Measurements from ENCODE around the gene UBR3.
"Not testable (repeated sequence)": the region's sequence is repeated elsewhere in the genome, so short reads cannot be mapped to it uniquely, and the experiment has no call there.

The UBR3 gene

DNA sequence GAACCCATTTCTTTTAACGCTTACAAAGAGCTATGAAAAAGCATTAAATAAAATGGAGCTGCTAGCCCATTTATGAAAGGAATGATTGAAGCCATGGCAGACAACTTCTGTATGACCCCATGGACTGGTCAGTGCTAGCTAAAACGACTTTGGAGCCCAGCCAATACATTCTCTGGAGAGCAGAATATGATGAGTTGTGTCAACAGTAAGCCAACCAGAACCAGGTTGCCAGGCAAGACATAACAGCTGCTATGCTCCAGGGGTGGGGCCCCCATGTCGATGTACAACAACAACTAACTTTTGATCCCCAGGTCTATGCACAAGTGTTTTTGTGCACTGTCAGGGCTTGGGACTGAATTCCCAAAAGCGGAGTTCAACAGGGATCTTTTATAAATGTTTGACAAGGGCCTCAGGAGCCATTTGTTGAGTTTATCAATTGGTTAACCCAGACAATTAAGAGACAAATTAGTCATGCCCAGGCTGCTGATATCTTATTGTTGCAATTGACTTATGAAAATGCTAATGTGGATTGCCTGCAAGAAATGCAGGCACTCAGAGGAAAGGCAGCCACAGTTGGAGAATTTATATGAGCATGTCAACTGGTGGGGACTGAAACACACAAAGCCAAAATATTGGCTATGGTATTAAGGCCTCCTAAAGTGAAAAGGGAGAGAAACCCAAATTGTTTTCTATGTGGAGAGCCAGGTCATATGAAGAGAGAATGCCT, 286.1 kb downstream of the UBR3 start:
- TF ChIP-seq, protein P1, sequence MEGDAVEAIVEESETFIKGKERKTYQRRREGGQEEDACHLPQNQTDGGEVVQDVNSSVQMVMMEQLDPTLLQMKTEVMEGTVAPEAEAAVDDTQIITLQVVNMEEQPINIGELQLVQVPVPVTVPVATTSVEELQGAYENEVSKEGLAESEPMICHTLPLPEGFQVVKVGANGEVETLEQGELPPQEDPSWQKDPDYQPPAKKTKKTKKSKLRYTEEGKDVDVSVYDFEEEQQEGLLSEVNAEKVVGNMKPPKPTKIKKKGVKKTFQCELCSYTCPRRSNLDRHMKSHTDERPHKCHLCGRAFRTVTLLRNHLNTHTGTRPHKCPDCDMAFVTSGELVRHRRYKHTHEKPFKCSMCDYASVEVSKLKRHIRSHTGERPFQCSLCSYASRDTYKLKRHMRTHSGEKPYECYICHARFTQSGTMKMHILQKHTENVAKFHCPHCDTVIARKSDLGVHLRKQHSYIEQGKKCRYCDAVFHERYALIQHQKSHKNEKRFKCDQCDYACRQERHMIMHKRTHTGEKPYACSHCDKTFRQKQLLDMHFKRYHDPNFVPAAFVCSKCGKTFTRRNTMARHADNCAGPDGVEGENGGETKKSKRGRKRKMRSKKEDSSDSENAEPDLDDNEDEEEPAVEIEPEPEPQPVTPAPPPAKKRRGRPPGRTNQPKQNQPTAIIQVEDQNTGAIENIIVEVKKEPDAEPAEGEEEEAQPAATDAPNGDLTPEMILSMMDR (IDR thresholded peaks at IDR 0.05; ENCODE audit: extremely low read depth, missing control alignments) = no peak
- no peak for DNase-seq (ENCODE audit: low spot score)

DNA sequence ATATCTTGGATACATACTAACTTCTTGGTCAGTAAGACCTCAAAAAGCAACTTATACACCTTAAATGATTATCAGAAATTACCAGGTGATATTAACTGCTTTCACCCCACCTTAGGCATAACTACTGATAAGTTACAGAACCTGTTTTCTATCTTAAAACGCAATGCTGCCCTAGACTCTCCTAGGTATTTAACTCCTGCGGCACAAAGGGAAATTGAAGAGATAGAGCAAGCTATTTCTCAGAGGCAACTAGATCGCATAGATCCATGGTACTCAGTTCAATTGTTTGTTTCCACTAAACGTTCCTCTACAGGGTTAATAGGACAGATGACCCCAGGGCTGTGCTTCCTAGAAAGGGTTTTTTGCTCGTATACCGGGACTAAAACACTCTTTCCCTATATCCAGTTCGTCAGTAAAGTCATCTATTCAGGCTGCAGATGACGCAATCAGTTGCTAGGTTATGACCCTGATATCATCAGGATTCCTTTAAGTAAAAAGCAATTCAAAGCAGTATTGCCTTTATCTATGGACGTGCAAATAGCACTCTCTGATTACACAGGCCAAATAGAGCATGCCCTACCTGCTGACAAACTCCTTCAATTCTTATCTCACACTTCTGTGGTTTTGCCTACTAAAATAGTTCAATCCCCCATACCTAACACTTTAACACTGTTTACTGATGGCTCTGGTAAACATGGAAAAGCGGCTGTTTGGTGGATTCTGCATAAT, 288.4 kb downstream of the UBR3 start:
- no peak for DNase-seq (ENCODE audit: low spot score)
- TF ChIP-seq, protein P1 (IDR thresholded peaks at IDR 0.05; ENCODE audit: extremely low read depth, missing control alignments) = no peak

DNA sequence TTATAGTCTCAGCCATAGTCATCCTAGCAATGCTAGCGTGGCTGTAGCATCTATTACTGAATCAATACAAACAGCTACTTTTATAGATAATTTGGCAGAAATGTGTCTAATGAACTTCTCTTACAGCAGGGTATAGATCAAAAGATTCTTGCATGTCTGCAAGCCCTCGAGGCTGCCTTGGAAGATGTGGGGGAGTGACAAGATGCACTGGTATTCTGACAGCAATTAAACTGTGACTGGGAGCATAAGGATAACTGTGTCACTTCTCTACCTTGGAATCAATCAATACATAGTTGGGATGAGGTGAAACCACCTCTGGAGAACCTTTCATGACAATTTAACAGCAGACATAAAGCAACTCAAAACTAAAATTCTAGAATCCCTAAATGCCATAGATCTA, 291.4 kb downstream of the UBR3 start:
- no peak for DNase-seq (ENCODE audit: low spot score)
- TF ChIP-seq, protein P1 (IDR thresholded peaks at IDR 0.05; ENCODE audit: extremely low read depth, missing control alignments) = no peak

DNA sequence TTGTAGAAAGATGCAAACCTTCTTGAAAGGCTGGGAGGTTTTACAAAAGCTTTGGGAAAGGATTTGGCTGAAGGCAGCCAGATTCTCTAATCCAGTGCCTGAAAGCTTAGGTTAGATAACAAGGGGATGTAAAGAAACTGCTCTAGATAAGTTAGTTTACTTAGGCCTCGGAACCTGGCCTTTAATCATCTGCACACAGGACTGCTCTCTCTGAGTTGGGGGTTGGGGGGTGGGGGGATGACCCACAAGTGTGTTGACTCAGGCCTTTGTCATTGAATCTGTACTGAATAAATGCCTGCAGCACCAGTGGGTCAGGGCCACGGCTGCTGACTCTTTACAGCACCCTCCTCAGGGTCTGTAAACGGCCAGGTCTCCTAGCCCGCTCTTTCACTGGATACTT, 292.1 kb downstream of the UBR3 start:
- DNase-seq (ENCODE audit: low spot score) = not testable (repeated sequence)

DNA sequence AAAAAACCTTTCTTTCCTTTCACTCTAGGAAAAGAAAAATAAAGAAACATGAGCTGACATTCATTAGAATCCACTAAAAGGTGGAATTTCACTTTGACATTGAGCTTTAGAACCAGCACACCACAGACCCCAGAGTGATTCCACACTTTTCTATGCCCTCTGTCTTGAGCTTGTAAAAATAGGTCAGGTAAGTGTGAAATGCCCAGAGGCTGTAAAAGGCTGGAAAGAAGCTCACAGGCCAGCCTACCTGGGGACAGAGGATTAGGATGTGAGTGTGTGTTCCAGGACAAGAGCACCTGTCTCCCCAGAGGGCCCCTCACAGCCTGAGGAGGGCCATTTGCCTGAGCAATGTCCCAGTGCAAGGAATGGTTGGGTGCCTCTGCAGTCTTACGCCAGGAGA, 294.4 kb downstream of the UBR3 start:
- DNase-seq (ENCODE audit: low spot score) = no peak
- TF ChIP-seq, protein P1 (IDR thresholded peaks at IDR 0.05; ENCODE audit: extremely low read depth, missing control alignments) = no peak

DNA sequence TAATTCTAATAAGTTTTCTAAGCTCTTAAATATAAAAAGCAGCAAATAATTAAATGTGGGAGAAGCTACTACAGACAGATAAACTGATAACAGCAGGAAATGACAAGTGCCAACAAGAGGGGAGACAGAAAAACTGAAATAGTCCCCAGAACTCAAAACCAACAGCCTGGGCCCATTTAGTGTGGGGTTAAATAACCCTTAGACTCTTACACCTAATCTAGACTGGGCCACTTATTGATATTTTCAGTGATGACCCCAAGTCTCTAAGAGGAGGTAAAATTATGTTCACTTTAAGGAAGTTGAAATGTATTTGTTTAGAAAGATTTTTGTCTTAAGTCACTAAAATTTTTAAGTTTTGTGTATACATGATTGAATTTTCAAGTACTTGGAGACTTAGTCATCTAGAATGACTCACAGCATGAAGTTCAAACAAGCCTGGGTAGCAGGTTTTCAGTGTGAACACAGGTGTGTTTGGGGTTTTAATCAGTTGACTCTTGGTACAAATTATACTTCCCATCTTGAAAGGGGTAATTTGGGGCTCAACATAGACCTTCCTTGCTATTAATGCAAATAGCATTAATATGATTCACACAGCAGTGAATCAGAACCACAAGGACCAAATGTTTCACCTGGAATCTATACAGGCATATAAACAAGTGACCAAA, 295.8 kb downstream of the UBR3 start:
- DNase-seq (ENCODE audit: low spot score) = no peak
- TF ChIP-seq, protein P1 (IDR thresholded peaks at IDR 0.05; ENCODE audit: extremely low read depth, missing control alignments) = no peak

DNA sequence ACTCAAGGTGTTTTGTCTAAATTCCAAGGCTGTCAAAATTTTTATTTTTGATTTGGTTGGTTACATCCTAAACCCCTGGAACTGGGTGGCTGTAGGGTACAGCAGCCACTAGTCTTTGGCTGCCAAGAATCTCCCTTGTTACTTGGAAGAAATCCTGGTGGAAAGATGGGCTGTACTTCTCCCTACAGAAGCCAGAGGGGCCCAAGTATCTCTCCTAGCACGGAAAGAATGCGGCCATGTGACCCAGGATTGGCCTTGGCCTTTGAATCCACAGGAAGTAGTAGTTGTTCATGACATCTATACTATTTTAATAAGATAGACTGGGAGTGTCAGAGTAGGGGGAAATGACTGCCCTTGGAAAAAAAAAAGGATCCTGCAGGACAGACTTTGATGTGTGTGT, 296.3 kb downstream of the UBR3 start:
- TF ChIP-seq, protein P1 (IDR thresholded peaks at IDR 0.05; ENCODE audit: extremely low read depth, missing control alignments) = no peak
- DNase-seq (ENCODE audit: low spot score) = no peak

DNA sequence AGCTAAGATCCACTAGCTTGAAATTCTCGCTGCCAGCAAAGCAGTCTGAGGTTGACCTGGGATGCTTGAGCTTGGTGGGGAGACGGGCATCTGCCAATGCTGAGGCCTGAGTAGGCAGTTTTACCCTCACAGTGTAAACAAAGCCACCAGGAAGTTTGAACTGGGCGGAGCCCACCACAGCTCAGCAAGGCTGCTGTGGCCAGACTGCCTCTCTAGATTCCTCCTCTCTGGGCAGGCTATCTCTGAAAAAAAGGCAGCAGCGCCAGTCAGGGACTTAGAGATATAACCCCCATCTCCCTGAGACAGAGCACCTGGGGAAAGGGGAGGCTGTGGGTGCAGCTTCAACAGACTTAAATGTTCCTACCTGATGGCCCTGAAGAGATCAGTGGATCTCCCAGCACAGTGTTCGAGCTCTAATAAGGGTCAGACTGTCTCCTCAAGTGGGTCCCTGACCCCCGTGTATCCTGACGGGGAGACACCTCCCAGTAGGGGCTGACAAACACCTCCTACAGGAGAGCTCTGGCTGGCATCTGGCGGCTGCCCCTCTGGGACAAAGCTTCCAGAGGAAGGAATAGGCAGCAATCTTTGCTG, 299.0 kb downstream of the UBR3 start:
- DNase-seq (ENCODE audit: low spot score) = not testable (repeated sequence)

Measured in GM20000 (cell line).